T-helper 1 cell treated with Interleukin-12 subunit alpha and Interleukin-12 subunit beta and Interleukin-4 antibody, amounts not matched to agents 30 μg/mL and 1 μg/mL, for 36 hours (primary cell): Measurements from ENCODE around the gene ASPN.

Experiments used
- H3K27ac Mint-ChIP-seq: one replicate; pipeline ENCODE4 v1.8.0; 2021; ENCODE audit warnings: mild to moderate bottlenecking, mixed read lengths
- H3K27me3 Mint-ChIP-seq: one replicate; pipeline ENCODE4 v1.8.0; 2021; ENCODE audit warnings: low read depth, mixed read lengths
- H3K36me3 Mint-ChIP-seq: one replicate; pipeline ENCODE4 v1.8.0; 2021; ENCODE audit warnings: low read depth, mixed read lengths
- H3K4me1 Mint-ChIP-seq: one replicate; pipeline ENCODE4 v1.8.0; 2021; ENCODE audit warnings: low read depth, mixed read lengths
- H3K4me3 Mint-ChIP-seq: one replicate; pipeline ENCODE4 v1.8.0; 2021; ENCODE audit warnings: mild to moderate bottlenecking, moderate library complexity, mixed read lengths
- H3K9me3 Mint-ChIP-seq: one replicate; pipeline ENCODE4 v1.8.0; 2021; ENCODE audit warnings: mixed read lengths

ASPN gene

GRCh38 chr9:92493749-92494387, 11.6 kb upstream of the ASPN start:
- peaks cover 3% of the 10 kb centered on the region for H3K4me1 Mint-ChIP-seq
- no peaks in the 10 kb centered on the region for H3K9me3 Mint-ChIP-seq
- H3K27me3 Mint-ChIP-seq, result no peaks in the 10 kb centered on the region
- H3K27ac Mint-ChIP-seq, result no peak overlapping the region
- H3K36me3 Mint-ChIP-seq, result no peaks in the 10 kb centered on the region
- no peak overlapping the region for H3K4me3 Mint-ChIP-seq

GRCh38 chr9:92492781-92493401, 10.6 kb upstream of the ASPN start:
- H3K36me3 Mint-ChIP-seq, result no peaks in the 10 kb centered on the region
- no peak overlapping the region for H3K27ac Mint-ChIP-seq
- H3K4me3 Mint-ChIP-seq, result no peak overlapping the region
- H3K4me1 Mint-ChIP-seq, result peaks cover 3% of the 10 kb centered on the region
- H3K9me3 Mint-ChIP-seq, result no peaks in the 10 kb centered on the region
- no peaks in the 10 kb centered on the region for H3K27me3 Mint-ChIP-seq

- H3K9me3 Mint-ChIP-seq, result no peaks in the 10 kb centered on the region
- H3K4me3 Mint-ChIP-seq, result no peak overlapping the region
- no peaks in the 10 kb centered on the region for H3K27me3 Mint-ChIP-seq
- H3K27ac Mint-ChIP-seq, result no peak overlapping the region
- no peaks in the 10 kb centered on the region for H3K36me3 Mint-ChIP-seq
- peaks cover 3% of the 10 kb centered on the region for H3K4me1 Mint-ChIP-seq
Observed at GRCh38 chr9:92488681-92489550, 6.6 kb upstream of the ASPN start.

GRCh38 chr9:92486371-92486770, 4.1 kb upstream of the ASPN start:
- peaks cover 4% of the 10 kb centered on the region for H3K4me1 Mint-ChIP-seq
- no peaks in the 10 kb centered on the region for H3K9me3 Mint-ChIP-seq
- no peak overlapping the region for H3K4me3 Mint-ChIP-seq
- no peak overlapping the region for H3K27ac Mint-ChIP-seq
- no peaks in the 10 kb centered on the region for H3K36me3 Mint-ChIP-seq
- H3K27me3 Mint-ChIP-seq, result no peaks in the 10 kb centered on the region

GRCh38 chr9:92484563-92484962, 2.3 kb upstream of the ASPN start:
- H3K36me3 Mint-ChIP-seq, result no peaks in the 10 kb centered on the region
- H3K27me3 Mint-ChIP-seq, result no peaks in the 10 kb centered on the region
- no peaks in the 10 kb centered on the region for H3K9me3 Mint-ChIP-seq
- H3K4me1 Mint-ChIP-seq, result peaks cover 6% of the 10 kb centered on the region
- H3K4me3 Mint-ChIP-seq, result no peak overlapping the region
- no peak overlapping the region for H3K27ac Mint-ChIP-seq

GRCh38 chr9:92483627-92484545, 1.6 kb upstream of the ASPN start:
- Mint-ChIP-seq H3K27ac (no peak overlapping the region), H3K27me3 (no peaks in the 10 kb centered on the region), H3K4me3 (no peak overlapping the region), H3K9me3 (no peaks in the 10 kb centered on the region), H3K4me1 (peaks cover 6% of the 10 kb centered on the region), H3K36me3 (no peaks in the 10 kb centered on the region)

- H3K9me3 Mint-ChIP-seq, result no peaks in the 10 kb centered on the region
Observed at GRCh38 chr9:92482805-92483204, 499 bp upstream of the ASPN start.

GRCh38 chr9:92480986-92481633, 1.2 kb downstream of the ASPN start:
- no peaks in the 10 kb centered on the region for H3K36me3 Mint-ChIP-seq
- no peak overlapping the region for H3K4me3 Mint-ChIP-seq
- peak overlapping the region; percentile 39 for H3K27ac Mint-ChIP-seq
- H3K4me1 Mint-ChIP-seq, result peaks cover 6% of the 10 kb centered on the region
- no peaks in the 10 kb centered on the region for H3K27me3 Mint-ChIP-seq
- no peaks in the 10 kb centered on the region for H3K9me3 Mint-ChIP-seq

More at GRCh38 chr9:92482805-92483204, 499 bp upstream of the ASPN start:
- Mint-ChIP-seq H3K4me3 (no peak overlapping the region), H3K27me3 (no peaks in the 10 kb centered on the region), H3K27ac (no peak overlapping the region), H3K4me1 (peaks cover 6% of the 10 kb centered on the region), H3K36me3 (no peaks in the 10 kb centered on the region)

GRCh38 chr9:92480291-92480771, 2.0 kb downstream of the ASPN start:
- Mint-ChIP-seq H3K4me1 (peaks cover 6% of the 10 kb centered on the region), H3K27ac (no peak overlapping the region), H3K4me3 (no peak overlapping the region), H3K27me3 (no peaks in the 10 kb centered on the region), H3K36me3 (no peaks in the 10 kb centered on the region), H3K9me3 (no peaks in the 10 kb centered on the region)

- no peak overlapping the region for H3K4me3 Mint-ChIP-seq
- no peaks in the 10 kb centered on the region for H3K9me3 Mint-ChIP-seq
- no peaks in the 10 kb centered on the region for H3K36me3 Mint-ChIP-seq
- H3K4me1 Mint-ChIP-seq, result peaks cover 6% of the 10 kb centered on the region
- H3K27me3 Mint-ChIP-seq, result no peaks in the 10 kb centered on the region
- no peak overlapping the region for H3K27ac Mint-ChIP-seq
Observed at GRCh38 chr9:92479346-92479745, 3.0 kb downstream of the ASPN start.

GRCh38 chr9:92478783-92479182, 3.5 kb downstream of the ASPN start:
- H3K9me3 Mint-ChIP-seq, result no peaks in the 10 kb centered on the region
- no peaks in the 10 kb centered on the region for H3K36me3 Mint-ChIP-seq
- H3K4me1 Mint-ChIP-seq, result peaks cover 6% of the 10 kb centered on the region
- H3K27ac Mint-ChIP-seq, result no peak overlapping the region
- H3K27me3 Mint-ChIP-seq, result no peaks in the 10 kb centered on the region
- no peak overlapping the region for H3K4me3 Mint-ChIP-seq

GRCh38 chr9:92476962-92477361, 5.3 kb downstream of the ASPN start:
- no peak overlapping the region for H3K27ac Mint-ChIP-seq
- no peak overlapping the region for H3K4me3 Mint-ChIP-seq
- no peaks in the 10 kb centered on the region for H3K36me3 Mint-ChIP-seq
- H3K4me1 Mint-ChIP-seq, result peaks cover 5% of the 10 kb centered on the region
- no peaks in the 10 kb centered on the region for H3K27me3 Mint-ChIP-seq
- no peaks in the 10 kb centered on the region for H3K9me3 Mint-ChIP-seq

GRCh38 chr9:92474587-92474986, 7.7 kb downstream of the ASPN start:
- no peaks in the 10 kb centered on the region for H3K27me3 Mint-ChIP-seq
- no peak overlapping the region for H3K4me3 Mint-ChIP-seq
- H3K36me3 Mint-ChIP-seq, result no peaks in the 10 kb centered on the region
- H3K4me1 Mint-ChIP-seq, result no peaks in the 10 kb centered on the region
- H3K9me3 Mint-ChIP-seq, result no peaks in the 10 kb centered on the region
- no peak overlapping the region for H3K27ac Mint-ChIP-seq

GRCh38 chr9:92468206-92468605, 14.1 kb downstream of the ASPN start:
- Mint-ChIP-seq H3K27ac (no peak overlapping the region), H3K9me3 (no peaks in the 10 kb centered on the region), H3K27me3 (no peaks in the 10 kb centered on the region), H3K4me1 (no peaks in the 10 kb centered on the region), H3K36me3 (no peaks in the 10 kb centered on the region), H3K4me3 (no peak overlapping the region)
